Vagina (tissue), 2 donors: ENCODE results near the gene C1orf74. TPM values are rescaled to one million over a fixed set of nuclear protein-coding genes. Genes with fewer than 3 reads are reported as not detected.

Experiments
- DNase-seq, 2 donors: peaks; one replicate each; pipeline ENCODE4 v3.0.0-alpha.2; 2017; ENCODE audit errors: extremely low spot score in 2 of 2
- H3K27ac ChIP-seq: fragments of 200-600 bp; sonication (generic); one replicate; pipeline ENCODE4 v1.5.1; 2019
- H3K27me3 ChIP-seq: fragments of 200-600 bp; sonication (generic); one replicate; pipeline ENCODE4 v1.5.1; 2019
- H3K36me3 ChIP-seq, 2 donors: fragments of 200-600 bp; sonication (generic); one replicate each; pipeline ENCODE4 v1.5.1; 2017 to 2019
- H3K4me1 ChIP-seq: fragments of 200-600 bp; sonication (generic); one replicate; pipeline ENCODE4 v1.5.1; 2019
- H3K4me3 ChIP-seq, 2 donors: fragments of 200-600 bp; sonication (generic); 1 replicate in 1 of 2; 2 replicates in 1 of 2; pipeline ENCODE4 v1.5.1; 2016 to 2019
- H3K9me3 ChIP-seq: fragments of 200-600 bp; sonication (generic); one replicate; pipeline ENCODE4 v1.5.1; 2019
- POLR2A ChIP-seq, 2 donors: fragments of 450-650 bp; IDR thresholded peaks; one replicate each; pipeline ENCODE4 v1.6.1; 2017; ENCODE audit warnings: antibody characterized with exemption in 2 of 2, mild to moderate bottlenecking in 2 of 2, moderate library complexity in 2 of 2
- POLR2AphosphoS5 ChIP-seq, 2 donors: sonication (generic); formaldehyde crosslinking; IDR thresholded peaks; one replicate each; pipeline ENCODE4 v1.9.0; 2017; ENCODE audit warnings: antibody characterized with exemption in 2 of 2, mild to moderate bottlenecking in 2 of 2, low read depth in 1 of 2; ENCODE audit not compliant: insufficient read depth in 1 of 2
- intact Hi-C: fragments of 100-400 bp; cut with DNase I; formaldehyde crosslinking; loops from one replicate; pipeline ENCODE4 v1.15.1; 2023
- total RNA-seq: library from RNA; depleted of rRNA; stranded (reverse); fragments of >200 nt; gene quantifications from one replicate; pipeline ENCODE4 v1.2.3, GENCODE V29; 2016
- TF ChIP-seq, protein P1 (sequence below), 3 experiments: fragments of 450-650 bp in 2 of 3; fragments of 200-600 bp in 1 of 3; sonication (generic) in 1 of 3; IDR thresholded peaks; one replicate each; pipeline ENCODE4 v1.5.1; 2017 to 2019; ENCODE audit warnings: antibody characterized with exemption in 3 of 3, mild to moderate bottlenecking in 2 of 3, moderate library complexity in 2 of 3

C1orf74 gene
- total RNA-seq, 1 donor from 2014 or later: 2.0 TPM

DNA sequence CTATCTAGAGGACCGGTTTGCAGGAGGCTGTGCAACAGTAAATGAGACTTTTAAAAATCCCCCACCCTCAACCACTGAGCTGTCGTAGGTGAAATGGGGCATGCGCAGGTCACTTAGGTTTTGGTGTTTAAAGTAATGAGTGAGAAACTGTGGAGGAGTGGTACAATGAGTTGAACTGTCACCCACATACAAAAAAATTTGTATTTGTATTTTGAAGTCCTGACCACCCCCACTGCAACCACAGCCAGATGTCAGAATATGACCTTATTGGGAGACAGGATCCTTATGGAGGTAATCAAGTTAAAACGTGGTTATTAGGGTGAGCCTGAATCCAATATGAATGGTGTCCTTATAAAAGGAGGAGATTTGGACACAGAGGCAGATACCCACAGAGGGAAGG lies 23.1 kb upstream of the C1orf74 start:
- intact Hi-C loops: no loop called here
- TF ChIP-seq POLR2AphosphoS5 (IDR thresholded peaks at IDR 0.05; ENCODE audit: insufficient read depth in 1 of 2, low read depth in 1 of 2) (no peak), POLR2A (IDR thresholded peaks at IDR 0.05) (no peak)
- TF ChIP-seq, protein P1, sequence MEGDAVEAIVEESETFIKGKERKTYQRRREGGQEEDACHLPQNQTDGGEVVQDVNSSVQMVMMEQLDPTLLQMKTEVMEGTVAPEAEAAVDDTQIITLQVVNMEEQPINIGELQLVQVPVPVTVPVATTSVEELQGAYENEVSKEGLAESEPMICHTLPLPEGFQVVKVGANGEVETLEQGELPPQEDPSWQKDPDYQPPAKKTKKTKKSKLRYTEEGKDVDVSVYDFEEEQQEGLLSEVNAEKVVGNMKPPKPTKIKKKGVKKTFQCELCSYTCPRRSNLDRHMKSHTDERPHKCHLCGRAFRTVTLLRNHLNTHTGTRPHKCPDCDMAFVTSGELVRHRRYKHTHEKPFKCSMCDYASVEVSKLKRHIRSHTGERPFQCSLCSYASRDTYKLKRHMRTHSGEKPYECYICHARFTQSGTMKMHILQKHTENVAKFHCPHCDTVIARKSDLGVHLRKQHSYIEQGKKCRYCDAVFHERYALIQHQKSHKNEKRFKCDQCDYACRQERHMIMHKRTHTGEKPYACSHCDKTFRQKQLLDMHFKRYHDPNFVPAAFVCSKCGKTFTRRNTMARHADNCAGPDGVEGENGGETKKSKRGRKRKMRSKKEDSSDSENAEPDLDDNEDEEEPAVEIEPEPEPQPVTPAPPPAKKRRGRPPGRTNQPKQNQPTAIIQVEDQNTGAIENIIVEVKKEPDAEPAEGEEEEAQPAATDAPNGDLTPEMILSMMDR (IDR thresholded peaks at IDR 0.05): no peak

DNA sequence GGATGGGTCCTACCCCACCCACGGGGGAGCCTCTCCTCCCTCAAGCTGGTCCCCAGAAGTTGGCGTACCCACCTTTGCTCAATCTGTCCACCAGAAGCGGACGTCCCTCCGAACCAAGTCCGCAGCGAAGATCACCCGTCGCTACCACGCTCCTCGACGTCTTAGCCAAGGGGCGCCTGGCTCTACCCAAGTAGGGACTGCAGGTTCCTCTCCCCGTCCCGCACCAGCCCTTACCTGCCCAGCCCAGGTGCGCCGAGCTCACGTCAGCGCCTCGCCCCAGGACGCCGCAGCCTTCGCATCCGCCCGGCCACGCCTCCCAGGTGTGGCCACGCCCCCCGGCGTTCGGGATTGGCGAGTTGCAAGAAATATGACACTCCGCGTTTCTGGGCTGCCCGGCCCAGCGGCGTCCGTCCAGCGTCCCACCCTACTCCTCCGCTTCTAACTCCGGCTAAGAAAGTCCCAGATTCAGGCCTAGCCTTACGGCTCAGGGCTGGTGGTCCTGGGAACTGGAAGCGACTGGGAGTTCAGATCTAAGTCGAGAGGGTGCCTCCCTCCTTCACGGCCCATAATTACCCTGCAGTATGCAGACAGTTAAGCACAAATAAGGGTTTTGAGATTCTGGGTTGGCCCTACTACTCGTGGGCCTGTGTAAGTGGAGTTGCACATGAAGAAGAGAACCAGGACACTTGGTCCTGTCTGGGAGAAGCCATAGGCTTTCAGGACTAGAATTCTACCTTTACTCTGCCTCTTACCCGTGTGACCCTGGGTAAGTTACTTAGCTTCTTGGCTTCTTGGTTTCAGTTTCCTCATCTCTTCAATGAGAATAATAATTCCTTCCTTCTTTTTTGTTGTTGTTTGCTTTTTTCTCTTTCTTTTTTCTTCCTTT lies 21.8 kb upstream of the C1orf74 start, which contains the start of gene IRF6:
TSS of gene IRF6 (minus strand) at position 268 of the 886 bp plus-strand sequence. CDS start 4,729 bp downstream, outside the sequence.
- peak within 1 kb of the TSS; percentile 75 for H3K27ac ChIP-seq
- no peaks in the 10 kb centered on the region for H3K36me3 ChIP-seq
- peak within 1 kb of the TSS; percentile 26 to 53 for H3K4me3 ChIP-seq
- peaks cover 29% of the 10 kb centered on the region for H3K4me1 ChIP-seq
- intact Hi-C loops: no loop called here
- DNase-seq: no peak
- no peaks in the 10 kb centered on the region for H3K9me3 ChIP-seq
- no peaks in the 10 kb centered on the region for H3K27me3 ChIP-seq
- TF ChIP-seq POLR2A (IDR thresholded peaks at IDR 0.05) (peak in 1 of 2 donors; percentile 38), POLR2AphosphoS5 (IDR thresholded peaks at IDR 0.05; ENCODE audit: insufficient read depth in 1 of 2, low read depth in 1 of 2) (peak in 1 of 2 donors; percentile 82)
- TF ChIP-seq, protein P1 (IDR thresholded peaks at IDR 0.05): no peak

More for the DNA sequence above, 23.1 kb upstream of the C1orf74 start:
- H3K4me3 ChIP-seq: no peak overlapping the region
- DNase-seq: peak in 1 of 2 donors; percentile 27
- no peak overlapping the region for H3K27ac ChIP-seq
- no peaks in the 10 kb centered on the region for H3K9me3 ChIP-seq
- H3K4me1 ChIP-seq: peaks cover 19% of the 10 kb centered on the region
- no peaks in the 10 kb centered on the region for H3K27me3 ChIP-seq
- no peaks in the 10 kb centered on the region for H3K36me3 ChIP-seq

DNA sequence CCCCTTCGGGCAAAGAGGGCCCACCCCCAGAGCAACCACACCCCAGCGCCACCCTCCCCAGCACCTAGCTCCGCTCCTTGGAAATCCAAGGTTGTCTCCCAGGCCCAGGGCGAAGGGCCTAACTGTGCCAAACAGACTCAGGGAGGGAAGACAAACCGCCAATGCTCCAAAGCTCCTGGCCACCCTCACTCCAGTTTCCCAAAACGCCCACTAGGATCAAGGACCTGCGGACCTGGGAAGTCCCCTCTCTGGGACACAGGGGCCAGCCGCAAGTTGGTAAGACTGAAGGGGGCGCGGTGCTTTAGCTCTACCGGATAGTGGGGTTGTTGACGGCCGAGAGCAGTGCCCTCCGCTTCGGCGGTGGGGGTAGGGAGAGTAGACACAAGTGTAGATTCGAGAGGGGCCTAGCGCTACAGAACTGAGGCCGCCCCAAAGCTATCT lies 21.0 kb upstream of the C1orf74 start:
- intact Hi-C loops: no loop called here

DNA sequence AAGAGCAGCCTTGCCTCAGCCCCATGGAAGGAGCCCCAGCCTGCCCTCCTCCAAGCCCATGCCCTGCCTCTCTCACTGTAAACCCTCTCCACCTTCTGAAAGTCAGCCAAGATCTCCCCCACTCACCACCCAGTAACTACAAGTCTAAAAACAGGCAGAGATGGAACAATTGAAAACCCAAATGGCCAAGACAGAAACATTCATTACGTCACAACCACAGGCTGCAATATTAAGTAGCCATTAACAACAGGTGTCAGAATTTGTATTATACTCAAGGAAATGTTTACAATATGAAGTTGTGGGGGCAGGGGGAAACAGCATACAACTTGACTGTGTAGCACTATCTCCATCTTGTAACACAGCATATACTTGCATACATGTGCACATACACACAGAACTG lies 19.2 kb upstream of the C1orf74 start:
- DNase-seq: no peak
- Histone ChIP-seq H3K4me1 (peaks cover 30% of the 10 kb centered on the region), H3K27ac (no peak overlapping the region), H3K9me3 (no peaks in the 10 kb centered on the region), H3K27me3 (no peaks in the 10 kb centered on the region), H3K4me3 (no peak overlapping the region), H3K36me3 (no peaks in the 10 kb centered on the region)
- intact Hi-C loops: no loop called here
- TF ChIP-seq POLR2A (IDR thresholded peaks at IDR 0.05) (no peak), POLR2AphosphoS5 (IDR thresholded peaks at IDR 0.05; ENCODE audit: insufficient read depth in 1 of 2, low read depth in 1 of 2) (no peak)
- TF ChIP-seq, protein P1 (IDR thresholded peaks at IDR 0.05): no peak

More for the DNA sequence above, 21.0 kb upstream of the C1orf74 start:
- no peak for DNase-seq
- no peaks in the 10 kb centered on the region for H3K27me3 ChIP-seq
- no peaks in the 10 kb centered on the region for H3K9me3 ChIP-seq
- TF ChIP-seq POLR2AphosphoS5 (IDR thresholded peaks at IDR 0.05; ENCODE audit: insufficient read depth in 1 of 2, low read depth in 1 of 2) (no peak), POLR2A (IDR thresholded peaks at IDR 0.05) (no peak)
- TF ChIP-seq, protein P1 (IDR thresholded peaks at IDR 0.05): no peak
- peaks cover 30% of the 10 kb centered on the region for H3K4me1 ChIP-seq
- peak overlapping the region; percentile 26 to 53 for H3K4me3 ChIP-seq
- H3K27ac ChIP-seq: peak overlapping the region; percentile 75
- H3K36me3 ChIP-seq: no peaks in the 10 kb centered on the region

DNA sequence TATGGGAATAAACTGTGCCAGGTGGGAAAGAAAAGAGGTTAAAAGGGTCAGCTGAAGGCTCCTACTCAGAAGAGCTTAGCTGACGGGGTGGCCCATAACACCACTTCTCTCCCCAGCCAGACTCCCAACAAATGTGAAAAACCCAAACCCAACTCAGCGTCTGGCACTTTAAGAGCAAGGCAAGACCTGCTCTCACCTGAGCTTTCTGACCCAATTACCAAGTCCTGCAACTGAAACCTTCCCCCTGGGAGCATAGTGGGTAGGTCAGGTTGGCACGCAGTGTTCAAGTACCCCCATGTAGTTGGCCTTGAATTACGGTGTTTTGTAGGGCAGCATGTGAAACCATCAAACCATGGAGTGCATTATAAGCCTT lies 18.4 kb upstream of the C1orf74 start:
- Histone ChIP-seq H3K4me1 (peaks cover 30% of the 10 kb centered on the region), H3K9me3 (no peaks in the 10 kb centered on the region), H3K4me3 (no peak overlapping the region), H3K36me3 (no peaks in the 10 kb centered on the region), H3K27me3 (no peaks in the 10 kb centered on the region), H3K27ac (no peak overlapping the region)
- TF ChIP-seq POLR2A (IDR thresholded peaks at IDR 0.05) (no peak), POLR2AphosphoS5 (IDR thresholded peaks at IDR 0.05; ENCODE audit: insufficient read depth in 1 of 2, low read depth in 1 of 2) (no peak)
- TF ChIP-seq, protein P1 (IDR thresholded peaks at IDR 0.05): no peak
- no peak for DNase-seq
- intact Hi-C loops: no loop called here
